ENCODE data around the gene CX3CL1.
"Not testable (repeated sequence)": the region's sequence is repeated elsewhere in the genome, so short reads cannot be mapped to it uniquely, and the experiment has no call there.

The CX3CL1 gene

DNA sequence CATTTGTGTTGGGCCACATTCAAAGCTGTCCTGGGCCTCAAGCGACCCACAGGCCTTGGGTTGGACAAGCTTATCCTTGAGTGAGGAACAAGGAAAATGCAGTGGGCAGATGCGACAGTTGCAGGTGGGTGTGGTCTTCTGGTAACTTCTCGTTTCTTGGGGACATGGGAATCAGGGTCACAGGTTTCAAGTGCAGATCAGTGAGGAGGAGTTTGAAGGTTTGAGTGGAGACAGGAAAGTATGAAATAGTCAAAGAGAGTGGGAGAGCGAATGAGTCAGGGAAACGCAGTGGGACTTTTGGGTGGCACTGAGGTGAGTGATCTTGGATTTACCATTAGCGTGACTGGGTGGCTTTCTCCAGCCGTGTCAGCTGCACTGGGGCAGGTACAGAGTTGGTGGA lies 29.1 kb upstream of the CX3CL1 start:
- H3K4me1 ChIP-seq (ENCODE audit: control insufficient read depth in 2 of 2, insufficient read depth in 2 of 2, low read length in 2 of 2): peaks cover 7 to 17% of the 10 kb centered on the region in 2 donors
- H3K9me3 ChIP-seq (ENCODE audit: control insufficient read depth in 2 of 2, low read length in 2 of 2): no peaks in the 10 kb centered on the region
- H3K27ac ChIP-seq (ENCODE audit: low read depth in 2 of 2, low read length in 2 of 2): no peak overlapping the region
- peaks cover 0 to 2% of the 10 kb centered on the region in 2 donors for H3K27me3 ChIP-seq (ENCODE audit: control insufficient read depth in 2 of 2, insufficient read depth in 2 of 2, low read length in 2 of 2)
- H3K4me3 ChIP-seq (ENCODE audit: low read length in 2 of 2): no peak overlapping the region
- H3K36me3 ChIP-seq (ENCODE audit: control insufficient read depth in 2 of 2, insufficient read depth in 2 of 2, low read length in 2 of 2): no peaks in the 10 kb centered on the region
- no peak overlapping the region for H3K9ac ChIP-seq (ENCODE audit: low read depth in 1 of 2, low read length in 2 of 2)

DNA sequence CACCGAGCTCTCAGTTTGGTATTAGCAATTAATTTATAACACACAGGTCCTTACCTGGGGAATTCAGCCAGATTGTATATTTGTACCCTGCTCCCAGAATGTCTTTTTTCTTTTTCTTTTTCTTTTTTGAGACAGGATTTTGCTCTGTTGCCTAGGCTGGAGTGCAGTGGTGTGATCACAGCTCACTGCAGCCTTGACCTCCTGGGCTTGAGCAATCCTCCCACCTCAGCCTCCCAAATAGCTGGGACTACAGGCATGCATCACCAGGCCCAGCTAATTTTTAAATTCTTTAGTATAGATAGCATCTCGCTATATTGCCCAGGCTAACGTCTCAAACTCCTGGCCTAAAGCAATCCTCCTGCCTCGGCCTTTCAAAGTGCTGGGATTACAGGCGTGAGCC lies 28.2 kb upstream of the CX3CL1 start:
- not testable (repeated sequence) for H3K27me3 ChIP-seq (ENCODE audit: control insufficient read depth in 2 of 2, insufficient read depth in 2 of 2, low read length in 2 of 2); H3K4me3 ChIP-seq (ENCODE audit: low read length in 2 of 2); H3K27ac ChIP-seq (ENCODE audit: low read depth in 2 of 2, low read length in 2 of 2); H3K36me3 ChIP-seq (ENCODE audit: control insufficient read depth in 2 of 2, insufficient read depth in 2 of 2, low read length in 2 of 2); H3K9me3 ChIP-seq (ENCODE audit: control insufficient read depth in 2 of 2, low read length in 2 of 2); H3K9ac ChIP-seq (ENCODE audit: low read depth in 1 of 2, low read length in 2 of 2)
- peaks cover 7 to 17% of the 10 kb centered on the region in 2 donors for H3K4me1 ChIP-seq (ENCODE audit: control insufficient read depth in 2 of 2, insufficient read depth in 2 of 2, low read length in 2 of 2)

DNA sequence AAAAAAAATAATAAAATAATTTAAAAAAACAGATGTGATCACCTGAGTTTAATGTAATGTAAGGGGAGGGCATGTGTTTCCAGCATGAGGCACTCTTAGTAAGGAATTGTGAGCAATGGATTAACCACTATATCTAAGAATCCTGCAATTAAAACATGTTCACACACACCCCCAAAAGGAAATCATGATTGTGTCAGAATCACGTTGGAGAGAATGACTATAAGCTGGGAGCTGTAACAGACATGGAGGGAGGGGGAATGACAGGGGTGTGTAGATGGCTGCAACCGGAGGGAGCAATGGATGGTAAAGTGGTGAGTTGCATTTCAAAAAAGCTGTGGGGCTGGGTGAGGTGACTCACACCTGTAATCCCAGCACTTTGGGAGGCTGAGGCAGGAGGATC lies 27.3 kb upstream of the CX3CL1 start:
- Histone ChIP-seq H3K4me1 (ENCODE audit: control insufficient read depth in 2 of 2, insufficient read depth in 2 of 2, low read length in 2 of 2) (peaks cover 7 to 17% of the 10 kb centered on the region in 2 donors), H3K27ac (ENCODE audit: low read depth in 2 of 2, low read length in 2 of 2) (no peak overlapping the region), H3K9me3 (ENCODE audit: control insufficient read depth in 2 of 2, low read length in 2 of 2) (no peaks in the 10 kb centered on the region), H3K9ac (ENCODE audit: low read depth in 1 of 2, low read length in 2 of 2) (no peak overlapping the region), H3K36me3 (ENCODE audit: control insufficient read depth in 2 of 2, insufficient read depth in 2 of 2, low read length in 2 of 2) (no peaks in the 10 kb centered on the region), H3K4me3 (ENCODE audit: low read length in 2 of 2) (no peak overlapping the region), H3K27me3 (ENCODE audit: control insufficient read depth in 2 of 2, insufficient read depth in 2 of 2, low read length in 2 of 2) (peaks cover 0 to 2% of the 10 kb centered on the region in 2 donors)

DNA sequence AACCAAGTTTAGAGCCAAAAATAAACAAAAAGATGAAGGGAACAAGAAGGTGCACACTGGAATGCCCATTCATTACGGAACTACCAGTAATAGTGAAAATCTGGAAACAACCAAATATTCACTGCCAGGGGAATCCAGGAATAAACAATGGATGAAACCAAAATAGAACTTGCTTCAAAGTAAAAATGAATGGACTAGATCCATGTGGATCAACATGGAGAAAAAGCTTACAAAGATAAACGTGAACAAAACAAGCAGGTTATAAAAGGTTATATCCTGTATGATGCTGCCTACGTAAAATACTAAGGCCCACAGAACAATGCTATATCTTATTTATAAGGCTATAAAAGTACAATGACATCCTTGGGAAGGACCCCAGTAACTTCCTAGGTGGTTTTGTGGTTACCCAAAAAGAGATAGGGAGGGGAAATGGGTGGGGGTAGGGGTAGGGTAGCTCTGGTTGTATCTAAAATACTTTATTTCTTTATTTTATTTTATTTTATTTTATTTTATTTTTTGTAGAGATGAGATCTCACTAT lies 26.6 kb upstream of the CX3CL1 start:
- Histone ChIP-seq H3K4me1 (ENCODE audit: control insufficient read depth in 2 of 2, insufficient read depth in 2 of 2, low read length in 2 of 2) (peaks cover 6 to 16% of the 10 kb centered on the region in 2 donors), H3K9ac (ENCODE audit: low read depth in 1 of 2, low read length in 2 of 2) (no peak overlapping the region), H3K27ac (ENCODE audit: low read depth in 2 of 2, low read length in 2 of 2) (no peak overlapping the region), H3K27me3 (ENCODE audit: control insufficient read depth in 2 of 2, insufficient read depth in 2 of 2, low read length in 2 of 2) (peaks cover 0 to 2% of the 10 kb centered on the region in 2 donors), H3K36me3 (ENCODE audit: control insufficient read depth in 2 of 2, insufficient read depth in 2 of 2, low read length in 2 of 2) (no peaks in the 10 kb centered on the region), H3K9me3 (ENCODE audit: control insufficient read depth in 2 of 2, low read length in 2 of 2) (no peaks in the 10 kb centered on the region), H3K4me3 (ENCODE audit: low read length in 2 of 2) (no peak overlapping the region)

DNA sequence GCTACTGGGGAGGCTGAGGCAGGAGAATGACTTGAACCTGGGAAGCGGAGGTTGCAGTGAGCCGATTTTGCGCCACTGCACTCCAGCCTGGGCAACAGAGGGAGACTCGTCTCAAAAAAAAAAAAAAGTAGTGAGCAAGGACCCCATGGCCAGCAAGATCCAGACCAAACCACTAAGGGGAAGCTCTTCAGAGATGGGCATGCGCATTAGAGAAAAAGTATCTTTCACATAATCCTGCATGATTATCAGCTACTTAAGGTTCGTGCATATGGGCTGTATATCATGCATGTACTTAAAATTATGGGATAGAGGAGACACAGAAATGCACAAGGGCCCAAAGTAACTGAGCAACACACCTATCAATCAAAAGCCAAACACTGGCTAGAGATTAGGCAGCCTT lies 24.4 kb upstream of the CX3CL1 start:
- Histone ChIP-seq H3K27ac (ENCODE audit: low read depth in 2 of 2, low read length in 2 of 2) (no peak overlapping the region), H3K4me1 (ENCODE audit: control insufficient read depth in 2 of 2, insufficient read depth in 2 of 2, low read length in 2 of 2) (no peaks in the 10 kb centered on the region), H3K27me3 (ENCODE audit: control insufficient read depth in 2 of 2, insufficient read depth in 2 of 2, low read length in 2 of 2) (peaks cover 0 to 2% of the 10 kb centered on the region in 2 donors), H3K9ac (ENCODE audit: low read depth in 1 of 2, low read length in 2 of 2) (no peak overlapping the region), H3K4me3 (ENCODE audit: low read length in 2 of 2) (no peak overlapping the region), H3K36me3 (ENCODE audit: control insufficient read depth in 2 of 2, insufficient read depth in 2 of 2, low read length in 2 of 2) (no peaks in the 10 kb centered on the region), H3K9me3 (ENCODE audit: control insufficient read depth in 2 of 2, low read length in 2 of 2) (no peaks in the 10 kb centered on the region)

DNA sequence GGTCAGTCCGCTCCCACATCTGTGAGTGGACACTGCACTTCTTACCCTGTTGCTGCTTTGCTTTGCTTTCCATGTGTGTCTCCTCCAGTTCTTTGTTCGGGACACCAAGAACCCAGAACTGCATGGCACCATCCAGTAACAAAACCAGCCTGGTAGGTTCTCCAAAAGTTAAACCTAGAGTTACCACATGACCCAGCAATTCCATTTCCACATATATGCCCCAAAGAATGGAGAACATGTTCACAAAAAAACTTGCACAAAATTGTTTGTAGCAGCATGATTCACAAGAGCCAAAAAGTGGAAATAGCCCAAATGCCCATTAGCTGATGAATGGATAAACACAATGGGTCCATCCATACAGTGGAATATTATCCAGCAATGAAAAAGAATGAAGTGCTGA lies 24.0 kb upstream of the CX3CL1 start:
- H3K4me1 ChIP-seq (ENCODE audit: control insufficient read depth in 2 of 2, insufficient read depth in 2 of 2, low read length in 2 of 2): no peaks in the 10 kb centered on the region
- H3K9ac ChIP-seq (ENCODE audit: low read depth in 1 of 2, low read length in 2 of 2): no peak overlapping the region
- H3K36me3 ChIP-seq (ENCODE audit: control insufficient read depth in 2 of 2, insufficient read depth in 2 of 2, low read length in 2 of 2): no peaks in the 10 kb centered on the region
- H3K9me3 ChIP-seq (ENCODE audit: control insufficient read depth in 2 of 2, low read length in 2 of 2): no peaks in the 10 kb centered on the region
- H3K27me3 ChIP-seq (ENCODE audit: control insufficient read depth in 2 of 2, insufficient read depth in 2 of 2, low read length in 2 of 2): peaks cover 0 to 2% of the 10 kb centered on the region in 2 donors
- H3K27ac ChIP-seq (ENCODE audit: low read depth in 2 of 2, low read length in 2 of 2): no peak overlapping the region
- no peak overlapping the region for H3K4me3 ChIP-seq (ENCODE audit: low read length in 2 of 2)

DNA sequence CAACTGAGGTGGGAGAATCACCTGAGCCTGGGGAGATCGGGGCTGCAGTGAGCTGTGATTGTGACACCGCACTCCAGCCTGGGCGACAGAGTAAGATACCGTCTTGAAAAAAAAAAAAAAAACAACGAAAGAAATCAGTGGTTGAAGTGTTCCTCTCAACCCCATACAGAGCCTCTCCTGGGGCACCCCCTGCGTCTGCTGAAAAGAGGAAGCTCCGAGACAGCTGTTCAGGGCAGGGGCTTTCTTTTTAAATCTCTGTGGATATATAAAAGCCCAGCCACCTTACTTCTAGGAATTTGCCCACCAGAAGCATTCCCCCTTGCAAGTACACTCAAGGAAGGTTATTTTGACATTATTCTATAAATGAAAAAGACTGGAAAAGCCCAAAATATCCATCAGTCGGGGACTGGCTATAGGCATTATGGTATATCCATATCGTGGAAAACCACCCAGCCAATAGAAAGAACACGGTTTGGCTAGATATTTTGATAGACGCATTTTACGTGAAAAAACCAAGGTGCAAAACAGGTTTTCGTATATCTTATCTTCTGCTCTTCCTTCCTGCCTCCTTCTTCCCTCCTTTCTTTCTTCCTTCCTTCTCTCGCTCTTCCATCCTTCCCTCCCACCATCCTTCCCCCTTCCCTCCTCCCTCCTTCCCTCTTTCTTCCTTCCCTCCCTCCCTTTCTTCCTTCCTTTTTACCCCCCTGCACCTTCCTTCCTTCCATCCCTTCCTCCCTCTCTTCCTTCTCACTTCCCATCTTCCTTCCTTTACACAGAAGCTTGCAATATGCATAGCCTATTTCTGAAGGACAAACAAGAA lies 22.9 kb upstream of the CX3CL1 start:
- peaks cover 0 to 2% of the 10 kb centered on the region in 2 donors for H3K27me3 ChIP-seq (ENCODE audit: control insufficient read depth in 2 of 2, insufficient read depth in 2 of 2, low read length in 2 of 2)
- no peaks in the 10 kb centered on the region for H3K9me3 ChIP-seq (ENCODE audit: control insufficient read depth in 2 of 2, low read length in 2 of 2)
- no peaks in the 10 kb centered on the region for H3K4me1 ChIP-seq (ENCODE audit: control insufficient read depth in 2 of 2, insufficient read depth in 2 of 2, low read length in 2 of 2)
- H3K27ac ChIP-seq (ENCODE audit: low read depth in 2 of 2, low read length in 2 of 2): no peak overlapping the region
- H3K36me3 ChIP-seq (ENCODE audit: control insufficient read depth in 2 of 2, insufficient read depth in 2 of 2, low read length in 2 of 2): no peaks in the 10 kb centered on the region
- no peak overlapping the region for H3K9ac ChIP-seq (ENCODE audit: low read depth in 1 of 2, low read length in 2 of 2)
- no peak overlapping the region for H3K4me3 ChIP-seq (ENCODE audit: low read length in 2 of 2)

DNA sequence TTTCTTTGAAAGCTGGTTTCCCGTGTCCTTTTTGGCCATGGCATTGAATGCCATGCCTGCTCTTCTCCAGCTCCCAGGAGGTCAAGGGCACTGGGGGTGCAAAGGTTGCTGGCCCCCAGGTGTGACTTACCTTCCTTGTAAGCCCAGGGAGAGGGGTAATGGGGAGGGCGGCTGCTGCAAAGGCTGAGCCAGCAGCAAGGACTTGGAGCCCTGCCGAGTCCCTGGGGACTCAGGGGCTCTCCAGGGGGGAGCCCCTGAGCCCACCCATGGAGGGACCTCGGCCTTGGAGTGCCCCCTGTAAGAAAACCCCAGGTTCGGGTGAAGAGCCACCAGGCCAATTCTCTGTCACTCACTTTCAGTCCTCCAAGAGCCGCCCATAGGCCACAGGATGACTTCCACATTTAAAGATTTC lies 19.6 kb upstream of the CX3CL1 start:
- Histone ChIP-seq H3K9ac (ENCODE audit: low read depth in 1 of 2, low read length in 2 of 2) (no peak overlapping the region), H3K4me3 (ENCODE audit: low read length in 2 of 2) (no peak overlapping the region), H3K27me3 (ENCODE audit: control insufficient read depth in 2 of 2, insufficient read depth in 2 of 2, low read length in 2 of 2) (peaks cover 0 to 5% of the 10 kb centered on the region in 2 donors), H3K27ac (ENCODE audit: low read depth in 2 of 2, low read length in 2 of 2) (no peak overlapping the region), H3K4me1 (ENCODE audit: control insufficient read depth in 2 of 2, insufficient read depth in 2 of 2, low read length in 2 of 2) (no peaks in the 10 kb centered on the region), H3K36me3 (ENCODE audit: control insufficient read depth in 2 of 2, insufficient read depth in 2 of 2, low read length in 2 of 2) (no peaks in the 10 kb centered on the region), H3K9me3 (ENCODE audit: control insufficient read depth in 2 of 2, low read length in 2 of 2) (no peaks in the 10 kb centered on the region)

DNA sequence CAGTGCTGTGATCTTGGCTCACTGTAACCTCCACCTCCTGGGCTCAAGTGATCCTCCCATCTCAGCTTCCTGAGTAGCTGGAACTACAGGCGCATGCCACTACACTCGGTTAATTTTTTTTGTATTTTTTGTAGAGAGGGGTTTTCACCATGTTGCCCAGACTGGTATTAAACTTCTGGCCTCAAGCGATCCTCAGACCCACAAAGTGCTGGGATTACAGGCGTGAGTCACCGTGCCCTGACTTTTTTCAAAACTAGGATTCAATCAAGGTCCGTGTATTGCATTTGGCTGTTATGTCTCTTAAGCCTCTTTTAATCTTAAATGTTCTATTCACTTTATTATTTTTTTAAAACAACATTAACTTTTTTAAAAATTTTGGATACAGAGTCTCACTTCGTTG lies 18.0 kb upstream of the CX3CL1 start:
- H3K36me3 ChIP-seq (ENCODE audit: control insufficient read depth in 2 of 2, insufficient read depth in 2 of 2, low read length in 2 of 2): no peaks in the 10 kb centered on the region
- no peaks in the 10 kb centered on the region for H3K4me1 ChIP-seq (ENCODE audit: control insufficient read depth in 2 of 2, insufficient read depth in 2 of 2, low read length in 2 of 2)
- H3K27ac ChIP-seq (ENCODE audit: low read depth in 2 of 2, low read length in 2 of 2): no peak overlapping the region
- H3K4me3 ChIP-seq (ENCODE audit: low read length in 2 of 2): no peak overlapping the region
- peaks cover 0 to 3% of the 10 kb centered on the region in 2 donors for H3K27me3 ChIP-seq (ENCODE audit: control insufficient read depth in 2 of 2, insufficient read depth in 2 of 2, low read length in 2 of 2)
- H3K9me3 ChIP-seq (ENCODE audit: control insufficient read depth in 2 of 2, low read length in 2 of 2): no peaks in the 10 kb centered on the region
- no peak overlapping the region for H3K9ac ChIP-seq (ENCODE audit: low read depth in 1 of 2, low read length in 2 of 2)

DNA sequence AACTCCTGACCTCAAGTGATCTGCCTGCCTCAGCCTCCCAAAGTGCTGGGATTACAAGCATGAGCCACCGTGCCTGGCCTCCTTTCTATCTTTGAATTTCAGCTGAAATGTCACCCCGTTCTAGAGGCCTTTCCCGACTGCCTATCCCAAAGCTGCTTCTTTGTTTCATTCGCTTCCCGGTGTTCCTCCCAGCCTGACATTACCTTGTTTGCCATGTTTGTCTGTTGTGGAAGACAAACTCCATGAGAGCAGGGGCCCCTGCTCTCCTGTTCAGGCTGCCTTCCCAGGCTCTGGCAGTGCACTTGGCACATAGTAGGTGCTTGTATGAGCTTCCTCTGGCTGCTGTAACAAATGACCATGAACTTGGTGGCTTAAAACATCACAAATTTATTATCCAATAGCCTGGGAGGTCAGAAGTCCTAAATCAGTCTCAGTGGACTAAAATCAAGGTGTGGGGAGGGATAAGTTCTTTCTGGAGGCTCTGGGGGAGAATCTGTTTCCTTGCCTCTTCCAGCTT lies 16.3 kb upstream of the CX3CL1 start:
- Histone ChIP-seq H3K36me3 (ENCODE audit: control insufficient read depth in 2 of 2, insufficient read depth in 2 of 2, low read length in 2 of 2) (no peaks in the 10 kb centered on the region), H3K4me3 (ENCODE audit: low read length in 2 of 2) (no peak overlapping the region), H3K9me3 (ENCODE audit: control insufficient read depth in 2 of 2, low read length in 2 of 2) (no peaks in the 10 kb centered on the region), H3K9ac (ENCODE audit: low read depth in 1 of 2, low read length in 2 of 2) (no peak overlapping the region), H3K27me3 (ENCODE audit: control insufficient read depth in 2 of 2, insufficient read depth in 2 of 2, low read length in 2 of 2) (peaks cover 0 to 3% of the 10 kb centered on the region in 2 donors), H3K27ac (ENCODE audit: low read depth in 2 of 2, low read length in 2 of 2) (no peak overlapping the region), H3K4me1 (ENCODE audit: control insufficient read depth in 2 of 2, insufficient read depth in 2 of 2, low read length in 2 of 2) (no peaks in the 10 kb centered on the region)

Measured in mucosa of rectum (tissue), 2 donors.